ENCODE measurements around the gene AFF3.
"Not testable (repeated sequence)": the region's sequence is repeated elsewhere in the genome, so short reads cannot be mapped to it uniquely, and the experiment has no call there.

The AFF3 gene

DNA sequence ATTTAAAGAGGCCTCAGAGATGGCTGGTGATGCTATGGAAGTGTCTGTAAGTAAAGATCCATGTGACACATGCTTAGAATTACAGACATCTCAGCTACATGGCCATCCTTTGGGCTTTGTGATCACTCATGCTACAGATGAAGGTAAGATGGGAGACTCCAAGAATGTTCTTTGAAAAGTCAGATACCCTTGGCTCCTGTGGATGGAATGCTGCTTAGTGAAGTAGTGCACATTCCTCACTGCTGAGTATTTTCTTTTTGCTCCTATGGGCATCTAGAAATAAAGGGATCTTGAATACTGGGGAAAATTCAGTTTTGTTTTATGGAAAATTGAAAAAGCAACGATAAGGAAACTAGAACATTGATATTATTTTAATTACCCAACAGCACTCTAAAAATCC lies 597.3 kb downstream of the AFF3 start:
- no peak for DNase-seq (ENCODE audit: low spot score)

GRCh38 chr2:99544608-99545007 lies 597.8 kb downstream of the AFF3 start:
- DNase-seq (ENCODE audit: low spot score) = no peak

DNA sequence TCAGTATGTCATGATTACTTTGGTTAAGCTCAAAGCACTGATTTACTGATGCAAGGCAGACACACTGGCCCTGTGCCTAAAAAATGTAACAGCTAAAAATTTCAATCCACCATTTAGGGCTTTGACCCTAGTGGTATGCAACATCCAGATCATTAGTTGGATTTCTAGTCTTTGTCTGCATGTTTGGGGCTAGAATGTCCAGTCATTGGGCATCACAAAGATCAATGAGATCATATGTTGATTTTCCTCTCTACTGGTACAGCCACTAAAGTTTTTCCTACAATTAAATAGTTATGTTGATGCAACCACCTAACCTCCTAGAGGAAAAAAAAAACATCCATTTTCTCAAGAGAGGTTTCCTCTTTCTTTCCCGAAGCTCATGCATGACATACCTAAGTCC lies 599.1 kb downstream of the AFF3 start:
- DNase-seq (ENCODE audit: low spot score) = no peak

- DNase-seq (ENCODE audit: low spot score) = no peak
Measured at GRCh38 chr2:99537910-99538485, 604.4 kb downstream of the AFF3 start.

GRCh38 chr2:99524056-99524455 lies 618.3 kb downstream of the AFF3 start:
- DNase-seq (ENCODE audit: low spot score) = no peak

DNA sequence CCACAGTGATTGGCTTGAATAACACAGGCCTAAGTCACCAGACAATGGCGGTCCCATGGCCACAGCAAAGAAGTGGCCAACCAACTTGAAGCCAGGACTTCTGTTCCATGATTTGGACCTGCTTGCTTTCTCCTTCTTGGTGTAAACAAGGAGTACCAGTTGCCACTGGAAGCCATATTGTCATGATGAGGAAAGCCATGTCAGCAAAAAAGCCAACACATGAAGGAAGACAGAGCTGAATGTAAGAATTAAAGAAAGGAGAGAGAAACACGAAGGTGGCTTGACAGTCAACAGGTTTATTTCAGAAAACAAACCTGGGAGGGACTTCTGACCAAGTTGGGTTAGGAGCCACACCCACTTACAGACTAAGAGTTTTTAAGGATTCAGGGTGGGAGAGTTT lies 620.2 kb downstream of the AFF3 start:
- no peak for DNase-seq (ENCODE audit: low spot score)

DNA sequence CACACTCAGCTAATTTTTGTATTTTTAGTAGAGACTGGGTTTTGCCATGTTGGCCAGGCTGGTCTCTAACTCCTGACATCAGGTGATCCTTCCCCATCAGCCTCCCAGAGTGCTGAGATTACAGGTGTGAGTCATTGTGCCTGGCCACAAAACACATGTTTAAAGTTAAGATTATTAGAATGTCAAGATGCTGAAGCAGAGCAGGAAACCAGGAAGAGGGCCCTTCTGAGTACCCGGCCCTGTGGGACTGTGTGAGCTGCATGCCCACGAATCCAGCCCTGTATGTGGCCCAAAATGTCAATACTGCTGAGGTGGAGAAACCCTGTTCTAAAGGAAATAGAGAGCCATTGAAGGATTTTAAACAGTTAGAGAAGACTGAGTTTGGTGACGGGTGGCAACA lies 621.6 kb downstream of the AFF3 start:
- DNase-seq (ENCODE audit: low spot score) = no peak

GRCh38 chr2:99520195-99520594 lies 622.2 kb downstream of the AFF3 start:
- no peak for DNase-seq (ENCODE audit: low spot score)

GRCh38 chr2:99514357-99514756 lies 628.0 kb downstream of the AFF3 start:
- DNase-seq (ENCODE audit: low spot score) = no peak

- no peak for DNase-seq (ENCODE audit: low spot score)
Measured at GRCh38 chr2:99512181-99512591, 630.2 kb downstream of the AFF3 start.

DNA sequence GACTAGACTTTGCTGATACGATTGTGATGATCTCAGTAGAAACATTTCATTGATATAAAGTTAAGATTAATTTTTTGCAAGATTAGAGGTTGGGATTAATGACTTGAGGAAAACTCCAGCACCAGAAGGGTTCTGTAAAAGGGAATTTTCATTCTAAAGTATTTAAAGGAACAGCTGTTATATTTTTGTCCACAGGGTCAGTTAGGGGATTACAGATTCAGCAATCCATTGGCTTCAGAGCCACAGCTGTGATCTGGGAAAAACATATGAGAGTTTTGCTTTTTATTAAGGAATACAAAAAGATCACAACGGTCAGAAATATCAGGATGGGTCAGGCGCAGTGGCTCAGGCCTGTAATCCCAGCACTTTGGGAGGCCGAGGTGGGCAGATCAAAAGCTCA lies 633.0 kb downstream of the AFF3 start:
- DNase-seq (ENCODE audit: low spot score) = no peak

GRCh38 chr2:99507937-99508818 lies 634.2 kb downstream of the AFF3 start:
- DNase-seq (ENCODE audit: low spot score) = no peak

DNA sequence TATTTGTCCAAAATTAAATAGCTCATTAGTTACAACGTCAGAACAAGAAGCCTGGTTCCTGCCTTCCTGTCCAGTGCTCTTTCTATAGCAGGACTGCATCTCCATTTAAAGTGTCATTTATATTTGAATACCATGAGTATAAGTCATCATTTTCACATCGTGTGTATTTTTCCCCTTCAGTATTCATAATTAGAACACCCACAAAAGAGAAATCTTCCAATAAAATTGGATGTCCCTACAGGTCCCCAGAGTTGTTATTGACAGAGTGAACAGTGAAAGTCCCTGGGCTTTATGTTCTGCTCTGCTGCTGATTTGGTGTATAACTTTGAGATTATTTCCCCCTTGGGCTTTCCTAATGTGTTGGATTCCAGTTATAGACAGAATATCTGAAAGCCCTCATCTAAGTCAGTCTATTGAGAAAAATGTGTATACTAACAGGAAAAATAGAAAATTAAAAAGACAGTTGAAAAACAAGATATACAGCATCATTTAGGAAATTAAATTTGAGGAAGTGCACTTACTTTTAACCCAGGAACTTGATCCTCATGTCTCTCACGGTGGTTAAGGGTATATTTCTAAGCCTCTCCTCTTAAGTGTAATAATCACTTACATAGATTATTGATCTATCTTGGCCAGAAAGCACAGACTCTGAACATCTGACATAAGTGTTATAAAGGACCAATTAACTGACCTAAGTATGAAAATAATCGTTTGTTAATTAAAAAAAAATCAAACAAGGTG lies 637.4 kb downstream of the AFF3 start:
- DNase-seq (ENCODE audit: low spot score) = no peak

DNA sequence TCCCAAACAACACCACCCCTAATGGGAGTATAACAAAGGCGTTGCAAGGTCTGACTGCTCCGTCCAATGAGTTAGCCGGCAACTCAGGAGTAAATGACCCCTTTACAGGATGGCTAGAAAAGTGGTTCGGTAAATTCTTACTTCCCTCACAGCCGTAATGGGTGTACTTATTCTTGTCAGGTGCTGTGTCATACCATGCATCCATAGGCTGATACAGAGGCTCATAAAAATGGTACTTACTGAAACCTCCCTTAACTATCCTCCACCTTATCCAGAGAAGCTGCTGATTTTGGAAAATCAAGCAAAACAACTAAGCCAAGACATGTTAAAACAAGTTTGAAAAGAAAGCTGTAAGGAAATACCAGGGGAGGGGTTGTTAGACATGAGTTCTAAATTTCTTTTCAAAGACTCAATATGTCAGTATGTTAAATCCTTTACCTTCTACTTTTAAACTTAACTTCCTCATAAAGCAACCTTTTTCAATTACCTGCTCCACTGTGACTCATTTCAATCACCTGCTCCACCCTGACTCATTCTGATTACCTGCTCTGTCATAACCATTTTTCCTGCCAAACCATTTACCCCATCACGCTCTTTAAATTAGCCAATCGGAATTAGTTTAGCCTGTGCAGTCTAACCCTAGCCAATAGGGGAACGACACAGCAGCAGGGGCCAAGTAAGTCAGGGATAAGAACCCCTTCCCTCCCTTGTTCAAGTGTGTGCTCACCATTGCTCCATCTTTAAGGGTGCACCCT lies 638.6 kb downstream of the AFF3 start:
- not testable (repeated sequence) for DNase-seq (ENCODE audit: low spot score)

GRCh38 chr2:99496021-99496420 lies 646.4 kb downstream of the AFF3 start:
- no peak for DNase-seq (ENCODE audit: low spot score)

Measured in hematopoietic multipotent progenitor cell treated with erythropoietin and hydrocortisone succinate and interleukin-3 and kit ligand, for 17 days (in vitro differentiated cells).